ENCODE results near the gene BRD1. TPM values are rescaled to one million over a fixed set of nuclear protein-coding genes. Genes with fewer than 3 reads are reported as not detected.

Gene BRD1
- total RNA-seq, 2 donors from 2014 or later: 32.1 to 61.5 TPM

Other genes starting within 250 kb of the BRD1 start
- 10 to 100 TPM in 1 of 2 donors, 1 to 10 TPM in 1; 9.2 to 15.1 TPM for gene ZBED4, start 26.0 kb upstream of the BRD1 start, total RNA-seq
- 10 to 100 TPM; 17.4 to 30.1 TPM for gene ALG12, start 90.6 kb upstream of the BRD1 start, total RNA-seq
- gene CRELD2, start 90.8 kb upstream of the BRD1 start, total RNA-seq: 10 to 100 TPM; 46.1 to 60.1 TPM
- gene PIM3, start 132.9 kb upstream of the BRD1 start, total RNA-seq: 100 to 1,000 TPM in 1 of 2 donors, 10 to 100 TPM in 1; 54.0 to 112 TPM
- not detected for gene IL17REL, start 184.9 kb upstream of the BRD1 start, total RNA-seq
- gene TTLL8, start 230.4 kb upstream of the BRD1 start, total RNA-seq: not detected